Stimulated activated CD8-positive, alpha-beta memory T cell treated with anti-CD3 and anti-CD28 coated beads, Interleukin-12 subunit alpha, Interleukin-12 subunit beta, amount 100 ng/mL, for 1 hour (primary cell): ENCODE measurements around the gene MRPS7.
"Not testable (repeated sequence)": the region's sequence is repeated elsewhere in the genome, so short reads cannot be mapped to it uniquely, and the experiment has no call there.

Source experiments
- DNase-seq: peaks from one replicate; pipeline ENCODE4 v3.0.0-alpha.2; 2020; ENCODE audit warnings: low read depth

The MRPS7 gene

GRCh38 chr17:75271233-75271954 is 9.7 kb downstream of the MRPS7 start:
- peak; percentile 76 for DNase-seq

- DNase-seq = no peak
Observed at GRCh38 chr17:75271955-75272847, 10.5 kb downstream of the MRPS7 start.

- DNase-seq = no peak
Observed at GRCh38 chr17:75272848-75273184, 11.1 kb downstream of the MRPS7 start.

GRCh38 chr17:75273977-75274708 is 12.5 kb downstream of the MRPS7 start:
- no peak for DNase-seq

GRCh38 chr17:75277664-75278071 is 16.0 kb downstream of the MRPS7 start:
- no peak for DNase-seq

- DNase-seq = not testable (repeated sequence)
Observed at GRCh38 chr17:75280189-75280588, 18.5 kb downstream of the MRPS7 start.

GRCh38 chr17:75285123-75285522 is 23.4 kb downstream of the MRPS7 start:
- DNase-seq = no peak

GRCh38 chr17:75287221-75287620 is 25.5 kb downstream of the MRPS7 start:
- no peak for DNase-seq

GRCh38 chr17:75288359-75288758 is 26.7 kb downstream of the MRPS7 start:
- DNase-seq = no peak

GRCh38 chr17:75288770-75289114 is 27.1 kb downstream of the MRPS7 start:
- no peak for DNase-seq

- DNase-seq = peak; percentile 94
Observed at GRCh38 chr17:75289115-75289831, 27.6 kb downstream of the MRPS7 start, which contains the start of gene SLC25A19. SLC25A19 (minus strand) TSS chr17:75289433; CDS start chr17:75286764, 2,669 bp downstream.

- DNase-seq = peak; percentile 52
Observed at GRCh38 chr17:75289832-75290337, 28.2 kb downstream of the MRPS7 start.

GRCh38 chr17:75292810-75293448 is 31.2 kb downstream of the MRPS7 start:
- not testable (repeated sequence) for DNase-seq

GRCh38 chr17:75295201-75296158 is 33.8 kb downstream of the MRPS7 start:
- DNase-seq = no peak

GRCh38 chr17:75300280-75300679 is 38.6 kb downstream of the MRPS7 start:
- DNase-seq = no peak

GRCh38 chr17:75301049-75301448 is 39.4 kb downstream of the MRPS7 start:
- no peak for DNase-seq

GRCh38 chr17:75301502-75302206 is 40.0 kb downstream of the MRPS7 start:
- no peak for DNase-seq

GRCh38 chr17:75307957-75308731 is 46.5 kb downstream of the MRPS7 start:
- DNase-seq = no peak
